ENCODE data around the gene NTN1. TPM values are rescaled to one million over a fixed set of nuclear protein-coding genes. Genes with fewer than 3 reads are reported as not detected.

Gene NTN1
- total RNA-seq, 2 donors from 2014 or later, result 17.0 to 40.4 TPM

- no peak for TF ChIP-seq CTCF (conservative IDR thresholded peaks at IDR 0.05)
- Mint-ChIP-seq H3K9me3 (no peaks in the 10 kb centered on the region), H3K36me3 (ENCODE audit: low read depth) (peaks cover 8% of the 10 kb centered on the region), H3K4me3 (no peak overlapping the region), H3K27me3 (ENCODE audit: insufficient read depth) (no peaks in the 10 kb centered on the region), H3K27ac (no peak overlapping the region), H3K4me1 (peaks cover 6% of the 10 kb centered on the region)
- DNase-seq, result no peak
- H3K4me3 ChIP-seq (ENCODE audit: low read length), result no peak overlapping the region
- H3K36me3 ChIP-seq (ENCODE audit: control insufficient read depth, insufficient read depth, low read length), result peaks cover 3% of the 10 kb centered on the region
- H3K4me1 ChIP-seq (ENCODE audit: control insufficient read depth, insufficient read depth, low read length), result no peaks in the 10 kb centered on the region
- no peak overlapping the region for H3K27ac ChIP-seq (ENCODE audit: low read depth, low read length)
- no peak overlapping the region for H3K9ac ChIP-seq (ENCODE audit: extremely low read depth, low read length, poor library complexity, severe bottlenecking)
- H3K27me3 ChIP-seq (ENCODE audit: control insufficient read depth, insufficient read depth, low read length, poor library complexity, severe bottlenecking), result no peaks in the 10 kb centered on the region
- H3K9me3 ChIP-seq (ENCODE audit: control insufficient read depth, low read length), result no peaks in the 10 kb centered on the region
- 90 to 91% methylated on average over 7 to 9 of the region's 9 CpGs for WGBS, 2 experiments (ENCODE audit: insufficient coverage in 1 of 2, insufficient read length in 1 of 2)
Observed at GRCh38 chr17:9233271-9233599, 211.9 kb downstream of the NTN1 start.

GRCh38 chr17:9233761-9234160 lies 212.5 kb downstream of the NTN1 start:
- Mint-ChIP-seq H3K27me3 (ENCODE audit: insufficient read depth) (peaks cover 1% of the 10 kb centered on the region), H3K27ac (no peak overlapping the region), H3K4me3 (no peak overlapping the region), H3K36me3 (ENCODE audit: low read depth) (peaks cover 9% of the 10 kb centered on the region), H3K4me1 (peaks cover 8% of the 10 kb centered on the region), H3K9me3 (no peaks in the 10 kb centered on the region)
- Histone ChIP-seq H3K27ac (ENCODE audit: low read depth, low read length) (no peak overlapping the region), H3K27me3 (ENCODE audit: control insufficient read depth, insufficient read depth, low read length, poor library complexity, severe bottlenecking) (no peaks in the 10 kb centered on the region), H3K9me3 (ENCODE audit: control insufficient read depth, low read length) (no peaks in the 10 kb centered on the region), H3K36me3 (ENCODE audit: control insufficient read depth, insufficient read depth, low read length) (peaks cover 3% of the 10 kb centered on the region), H3K4me3 (ENCODE audit: low read length) (no peak overlapping the region), H3K9ac (ENCODE audit: extremely low read depth, low read length, poor library complexity, severe bottlenecking) (no peak overlapping the region), H3K4me1 (ENCODE audit: control insufficient read depth, insufficient read depth, low read length) (no peaks in the 10 kb centered on the region)
- TF ChIP-seq CTCF (conservative IDR thresholded peaks at IDR 0.05), result no peak
- DNase-seq, result no peak
- WGBS, 2 experiments (ENCODE audit: insufficient coverage in 1 of 2, insufficient read length in 1 of 2), result 95% methylated on average over 3 to 7 of the region's 7 CpGs

GRCh38 chr17:9234389-9234945 lies 213.2 kb downstream of the NTN1 start:
- peaks cover 9% of the 10 kb centered on the region for H3K36me3 Mint-ChIP-seq (ENCODE audit: low read depth)
- 72 to 84% methylated on average over 6 to 8 of the region's 8 CpGs for WGBS, 2 experiments (ENCODE audit: insufficient coverage in 1 of 2, insufficient read length in 1 of 2)
- H3K4me1 ChIP-seq (ENCODE audit: control insufficient read depth, insufficient read depth, low read length), result peaks cover 4% of the 10 kb centered on the region

More at GRCh38 chr17:9234389-9234945, 213.2 kb downstream of the NTN1 start:
- H3K9ac ChIP-seq (ENCODE audit: extremely low read depth, low read length, poor library complexity, severe bottlenecking), result no peak overlapping the region
- DNase-seq, result no peak
- Mint-ChIP-seq H3K4me1 (peaks cover 15% of the 10 kb centered on the region), H3K4me3 (no peak overlapping the region), H3K27me3 (ENCODE audit: insufficient read depth) (peaks cover 3% of the 10 kb centered on the region), H3K9me3 (no peaks in the 10 kb centered on the region), H3K27ac (no peak overlapping the region)
- TF ChIP-seq CTCF (conservative IDR thresholded peaks at IDR 0.05), result no peak
- peaks cover 8% of the 10 kb centered on the region for H3K36me3 ChIP-seq (ENCODE audit: control insufficient read depth, insufficient read depth, low read length)
- no peak overlapping the region for H3K4me3 ChIP-seq (ENCODE audit: low read length)
- H3K9me3 ChIP-seq (ENCODE audit: control insufficient read depth, low read length), result no peaks in the 10 kb centered on the region
- no peak overlapping the region for H3K27ac ChIP-seq (ENCODE audit: low read depth, low read length)
- H3K27me3 ChIP-seq (ENCODE audit: control insufficient read depth, insufficient read depth, low read length, poor library complexity, severe bottlenecking), result no peaks in the 10 kb centered on the region
